ENCODE measurements around the gene ARL10. TPM values are rescaled to one million over a fixed set of nuclear protein-coding genes. Genes with fewer than 3 reads are reported as not detected.

ARL10 gene, protein sequence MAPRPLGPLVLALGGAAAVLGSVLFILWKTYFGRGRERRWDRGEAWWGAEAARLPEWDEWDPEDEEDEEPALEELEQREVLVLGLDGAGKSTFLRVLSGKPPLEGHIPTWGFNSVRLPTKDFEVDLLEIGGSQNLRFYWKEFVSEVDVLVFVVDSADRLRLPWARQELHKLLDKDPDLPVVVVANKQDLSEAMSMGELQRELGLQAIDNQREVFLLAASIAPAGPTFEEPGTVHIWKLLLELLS
- 6.5 TPM for polyA plus RNA-seq
- long read RNA-seq, donor 1 = 0 reads
- long read RNA-seq, donor 2, partial matches to known transcripts = 534 of 588 reads
- long read RNA-seq, donor 2, other reads (novel, unspliced or antisense) = 54 of 588 reads
- long read RNA-seq, donor 3, full-length matches to known transcripts = 1 of 854 reads
- long read RNA-seq, donor 3, partial matches to known transcripts = 802 of 854 reads
- long read RNA-seq, donor 3, other reads (novel, unspliced or antisense) = 51 of 854 reads
- long read RNA-seq, donor 4 = 0 reads
- long read RNA-seq, donor 5, full-length matches to known transcripts = 2 of 107 reads
- long read RNA-seq, donor 5, partial matches to known transcripts = 13 of 107 reads
- long read RNA-seq, donor 5, other reads (novel, unspliced or antisense) = 92 of 107 reads
- long read RNA-seq, donor 6, full-length matches to known transcripts = 1 of 1 reads
- long read RNA-seq, donor 6, partial matches to known transcripts = 0 of 1 reads
- long read RNA-seq, donor 6, other reads (novel, unspliced or antisense) = 0 of 1 reads
- long read RNA-seq, donor 7, full-length matches to known transcripts = 1 of 1 reads
- long read RNA-seq, donor 7, partial matches to known transcripts = 0 of 1 reads
- long read RNA-seq, donor 7, other reads (novel, unspliced or antisense) = 0 of 1 reads
- long read RNA-seq, donor 8, full-length matches to known transcripts = 1 of 1 reads
- long read RNA-seq, donor 8, partial matches to known transcripts = 0 of 1 reads
- long read RNA-seq, donor 8, other reads (novel, unspliced or antisense) = 0 of 1 reads
- long read RNA-seq, donor 9, full-length matches to known transcripts = 3 of 314 reads
- long read RNA-seq, donor 9, partial matches to known transcripts = 145 of 314 reads
- long read RNA-seq, donor 9, other reads (novel, unspliced or antisense) = 166 of 314 reads
- long read RNA-seq, donor 10 = 0 reads
- long read RNA-seq, donor 11, partial matches to known transcripts = 87 of 382 reads
- long read RNA-seq, donor 11, other reads (novel, unspliced or antisense) = 295 of 382 reads

DNA sequence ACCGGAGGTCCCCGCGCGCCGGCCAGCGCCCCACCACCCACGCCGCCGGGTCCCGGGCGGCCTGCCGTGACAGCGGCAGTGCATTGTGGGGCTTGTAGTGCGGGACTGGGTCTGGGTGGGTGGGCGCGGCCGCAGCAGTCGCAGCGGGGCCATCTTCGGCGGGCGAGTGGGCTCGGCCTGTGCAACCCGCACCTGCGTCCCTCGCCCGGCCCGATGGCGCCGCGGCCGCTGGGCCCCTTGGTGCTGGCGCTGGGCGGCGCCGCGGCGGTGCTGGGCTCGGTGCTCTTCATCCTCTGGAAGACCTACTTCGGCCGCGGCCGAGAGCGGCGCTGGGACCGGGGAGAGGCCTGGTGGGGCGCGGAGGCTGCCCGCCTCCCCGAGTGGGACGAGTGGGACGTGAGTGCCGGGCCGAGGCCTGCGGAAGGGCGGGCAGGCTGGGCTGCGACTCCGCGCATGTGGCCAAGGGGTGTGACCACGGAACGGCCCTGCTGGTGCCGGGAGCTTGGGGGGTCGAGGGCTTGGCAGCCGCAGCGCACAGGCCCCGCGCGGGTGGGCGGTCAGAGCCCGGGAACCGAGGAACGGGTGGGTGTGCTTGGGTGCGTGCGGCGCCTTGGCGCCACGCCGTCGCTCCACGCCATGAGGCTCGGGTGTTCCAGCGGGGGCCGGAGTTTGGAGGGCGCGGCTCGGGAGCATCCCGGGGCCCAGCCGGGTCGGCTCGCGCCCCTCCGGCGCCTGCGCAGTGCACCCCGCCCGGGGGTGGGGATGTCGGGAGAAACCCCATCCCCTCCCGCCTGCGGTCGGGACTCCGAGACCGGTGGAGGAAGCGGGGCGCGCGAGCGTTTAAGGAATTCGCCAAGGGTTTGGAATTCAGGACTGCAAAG lies at the start of gene ARL10:
TSS of gene ARL10 (plus strand) at position 137 of the 881 bp plus-strand sequence. CDS start at position 214, 77 bp downstream.
- WGBS (ENCODE audit: insufficient coverage, low lambda C conversion rate) = no CpG with 5 or more reads among the region's 108 CpGs
- H3K4me3 ChIP-seq (ENCODE audit: low read length) = peak within 1 kb of the TSS; percentile 37
- no peak within 1 kb of the TSS for H3K27ac ChIP-seq (ENCODE audit: low read length)

DNA sequence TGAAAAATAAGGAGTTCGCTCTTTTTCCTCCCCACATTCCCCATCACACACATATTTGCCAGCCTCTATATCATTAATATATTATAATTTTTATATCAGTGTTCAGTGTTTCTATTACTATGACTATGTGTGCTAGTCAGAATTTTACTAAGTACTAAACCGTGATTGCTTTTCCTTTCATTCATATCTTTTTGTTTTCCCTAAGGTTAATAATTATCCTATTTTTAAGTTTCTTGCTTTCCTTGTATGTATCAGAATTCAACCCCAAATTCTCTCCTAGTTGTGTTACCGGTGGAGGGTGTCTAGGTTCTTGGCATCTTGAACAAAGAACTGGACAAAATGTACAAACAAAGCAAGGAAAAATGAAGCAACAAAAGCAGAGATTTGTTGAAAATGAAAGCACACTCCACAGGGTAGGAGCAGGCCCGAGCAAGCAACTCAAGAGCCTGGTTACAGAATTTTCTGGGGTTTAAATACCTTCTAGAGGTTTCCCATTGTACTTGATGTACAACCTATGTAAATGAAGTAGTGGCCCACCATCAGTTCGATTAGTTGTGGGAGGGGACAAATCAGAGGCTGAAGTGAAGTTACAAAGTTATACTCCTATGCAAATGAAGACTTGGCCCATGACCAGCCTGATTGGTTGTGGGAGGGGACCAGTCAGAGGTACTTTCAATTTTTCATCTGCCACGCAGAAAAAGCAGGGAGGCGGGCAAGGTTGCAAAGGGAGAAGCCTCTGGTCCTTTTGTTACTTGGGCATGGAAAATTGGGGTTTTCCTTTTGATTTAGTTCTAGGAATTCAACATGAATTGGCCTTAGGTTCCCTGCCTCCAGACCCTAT lies 47.5 kb upstream of the ARL10 start:
- WGBS (ENCODE audit: insufficient coverage, low lambda C conversion rate) = 89% methylated on average over 4 of the region's 7 CpGs
- H3K4me1 ChIP-seq (ENCODE audit: control insufficient read depth, insufficient read depth, low read length) = no peaks in the 10 kb centered on the region
- peaks cover 27% of the 10 kb centered on the region for H3K36me3 ChIP-seq (ENCODE audit: control insufficient read depth, insufficient read depth, low read length)
- H3K9me3 ChIP-seq (ENCODE audit: control insufficient read depth, low read depth, low read length) = no peaks in the 10 kb centered on the region
- H3K27me3 ChIP-seq (ENCODE audit: control insufficient read depth, insufficient read depth, low read length) = no peaks in the 10 kb centered on the region
- no peak overlapping the region for H3K4me3 ChIP-seq (ENCODE audit: low read length)
- H3K27ac ChIP-seq (ENCODE audit: low read length) = no peak overlapping the region
- no peak for DNase-seq

More for the DNA sequence above, at the start of gene ARL10:
- Histone ChIP-seq H3K27me3 (ENCODE audit: control insufficient read depth, insufficient read depth, low read length) (peaks cover 34% of the 10 kb centered on the region), H3K9me3 (ENCODE audit: control insufficient read depth, low read depth, low read length) (peaks cover 4% of the 10 kb centered on the region), H3K36me3 (ENCODE audit: control insufficient read depth, insufficient read depth, low read length) (peaks cover 10% of the 10 kb centered on the region), H3K4me1 (ENCODE audit: control insufficient read depth, insufficient read depth, low read length) (peaks cover 4% of the 10 kb centered on the region)
- DNase-seq = peak; percentile 9 to 64

DNA sequence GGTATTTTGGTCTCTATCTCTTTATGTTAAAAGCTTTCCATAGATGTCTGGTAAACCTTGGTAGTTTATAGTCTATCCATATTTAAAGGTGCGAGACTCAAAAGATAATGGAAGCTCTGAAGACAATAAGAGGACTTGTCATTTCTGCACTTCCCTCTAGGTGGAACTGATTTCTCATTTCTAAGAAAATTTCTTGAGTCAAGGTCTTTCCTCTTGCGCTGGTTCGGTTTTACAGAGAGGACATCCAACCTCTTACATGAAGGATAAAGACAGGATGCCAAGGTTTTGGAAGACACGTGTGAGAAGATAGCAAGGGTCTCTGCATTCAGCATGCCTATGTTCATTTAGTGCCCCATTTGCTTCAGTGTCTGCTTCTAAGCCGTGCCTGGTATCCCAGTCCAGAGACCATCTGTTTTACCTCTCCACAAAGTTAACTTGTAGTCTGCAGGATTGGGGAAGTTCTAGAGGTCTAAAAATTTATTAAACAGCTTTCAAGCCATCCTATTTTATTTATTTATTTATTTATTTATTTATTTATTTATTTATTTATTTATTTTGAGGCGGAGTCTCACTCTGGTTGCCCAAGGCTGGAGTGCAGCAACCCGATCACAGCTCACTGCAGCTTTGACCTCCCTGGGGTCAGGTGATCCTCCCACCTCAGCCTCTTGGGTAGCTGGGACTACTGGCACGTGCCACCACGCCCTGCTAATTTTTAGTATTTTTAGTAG lies 45.3 kb upstream of the ARL10 start:
- DNase-seq = peak; percentile 4 to 33
- WGBS (ENCODE audit: insufficient coverage, low lambda C conversion rate) = 100% methylated on average over 1 of the region's 9 CpGs
- Histone ChIP-seq H3K4me1 (ENCODE audit: control insufficient read depth, insufficient read depth, low read length) (no peaks in the 10 kb centered on the region), H3K27me3 (ENCODE audit: control insufficient read depth, insufficient read depth, low read length) (no peaks in the 10 kb centered on the region), H3K4me3 (ENCODE audit: low read length) (no peak overlapping the region), H3K36me3 (ENCODE audit: control insufficient read depth, insufficient read depth, low read length) (peaks cover 33% of the 10 kb centered on the region), H3K27ac (ENCODE audit: low read length) (no peak overlapping the region), H3K9me3 (ENCODE audit: control insufficient read depth, low read depth, low read length) (no peaks in the 10 kb centered on the region)

DNA sequence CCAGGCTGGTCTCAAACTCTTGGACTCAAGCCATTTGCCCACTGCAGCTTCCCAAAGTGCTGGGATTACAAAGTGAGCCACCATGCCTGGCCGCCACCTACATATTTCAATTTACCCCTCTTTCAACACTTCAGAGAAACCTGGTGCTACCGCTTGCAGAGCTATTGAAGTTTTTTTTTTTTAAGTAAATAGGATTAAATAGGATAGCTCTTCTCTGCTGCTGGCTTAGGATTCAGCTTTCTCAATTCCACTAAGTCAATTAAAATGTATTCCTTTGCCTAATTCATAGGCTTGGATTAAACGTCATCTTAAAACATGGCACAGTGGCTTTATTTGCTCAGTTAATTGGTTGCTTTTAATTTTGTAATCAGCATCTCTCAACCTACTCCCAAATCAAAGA lies 44.7 kb upstream of the ARL10 start:
- no peak for DNase-seq
- H3K4me3 ChIP-seq (ENCODE audit: low read length) = no peak overlapping the region
- H3K27ac ChIP-seq (ENCODE audit: low read length) = no peak overlapping the region
- H3K4me1 ChIP-seq (ENCODE audit: control insufficient read depth, insufficient read depth, low read length) = no peaks in the 10 kb centered on the region
- no CpG with 5 or more reads among the region's 3 CpGs for WGBS (ENCODE audit: insufficient coverage, low lambda C conversion rate)
- H3K27me3 ChIP-seq (ENCODE audit: control insufficient read depth, insufficient read depth, low read length) = no peaks in the 10 kb centered on the region
- H3K9me3 ChIP-seq (ENCODE audit: control insufficient read depth, low read depth, low read length) = no peaks in the 10 kb centered on the region
- H3K36me3 ChIP-seq (ENCODE audit: control insufficient read depth, insufficient read depth, low read length) = peaks cover 29% of the 10 kb centered on the region

DNA sequence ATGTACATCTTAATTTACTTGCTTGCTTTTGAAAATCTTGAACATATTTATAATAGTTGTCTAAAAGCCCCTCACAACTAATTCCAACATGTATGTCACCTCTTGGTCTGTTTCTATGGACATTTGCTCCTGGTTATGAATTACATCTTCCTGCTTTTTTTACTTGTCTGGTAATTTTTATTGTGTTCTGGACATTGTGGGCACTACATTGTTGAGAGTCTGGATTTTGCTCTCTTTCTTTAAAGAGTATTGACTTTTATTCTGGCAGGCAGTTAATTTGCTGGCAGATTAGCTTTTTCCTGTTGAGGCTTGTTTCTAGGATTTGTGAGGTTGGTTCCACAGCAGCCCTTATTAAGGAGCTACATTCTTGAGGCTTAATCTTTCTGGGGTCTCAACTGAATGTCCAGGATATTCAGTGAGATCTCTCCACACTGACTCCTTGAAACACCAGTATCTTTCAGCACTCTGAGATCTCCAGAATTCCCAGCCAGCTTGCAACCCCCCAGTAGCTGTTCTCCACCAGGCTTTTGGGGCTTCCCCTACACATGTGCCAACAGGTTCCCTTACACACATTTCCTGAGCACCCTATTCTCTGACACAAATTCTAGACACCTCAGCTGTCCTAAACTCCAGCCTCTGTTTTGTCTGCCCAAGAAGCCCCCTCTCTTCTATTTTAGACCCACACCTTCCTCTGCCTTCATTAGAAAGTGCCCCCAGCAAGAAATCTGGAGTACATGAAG lies 31.1 kb upstream of the ARL10 start:
- no peak overlapping the region for H3K4me3 ChIP-seq (ENCODE audit: low read length)
- H3K4me1 ChIP-seq (ENCODE audit: control insufficient read depth, insufficient read depth, low read length) = no peaks in the 10 kb centered on the region
- H3K27me3 ChIP-seq (ENCODE audit: control insufficient read depth, insufficient read depth, low read length) = no peaks in the 10 kb centered on the region
- DNase-seq = no peak
- H3K36me3 ChIP-seq (ENCODE audit: control insufficient read depth, insufficient read depth, low read length) = peaks cover 17% of the 10 kb centered on the region
- H3K9me3 ChIP-seq (ENCODE audit: control insufficient read depth, low read depth, low read length) = peaks cover 4% of the 10 kb centered on the region
- H3K27ac ChIP-seq (ENCODE audit: low read length) = no peak overlapping the region

DNA sequence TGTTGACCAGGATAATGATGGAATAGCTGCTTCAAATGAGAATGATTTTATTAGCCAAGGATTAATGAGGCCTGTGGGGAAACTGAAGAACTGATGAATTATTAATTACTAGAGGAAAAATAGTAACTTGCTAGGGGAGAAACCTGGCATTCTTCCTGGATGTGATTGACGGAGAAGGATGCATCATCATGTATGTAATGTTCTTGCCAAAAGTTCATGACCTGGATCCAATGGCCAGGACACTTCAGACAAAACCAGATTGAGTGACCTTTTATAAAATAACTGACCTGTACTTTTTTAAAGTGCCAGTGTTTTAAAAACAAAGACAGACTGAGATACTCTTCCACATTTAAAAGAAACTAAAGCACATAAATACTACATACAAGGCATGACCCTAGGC lies 27.4 kb upstream of the ARL10 start:
- H3K9me3 ChIP-seq (ENCODE audit: control insufficient read depth, low read depth, low read length) = peaks cover 4% of the 10 kb centered on the region
- no peak for DNase-seq
- peaks cover 29% of the 10 kb centered on the region for H3K4me1 ChIP-seq (ENCODE audit: control insufficient read depth, insufficient read depth, low read length)
- no peak overlapping the region for H3K27ac ChIP-seq (ENCODE audit: low read length)
- no CpG with 5 or more reads among the region's 1 CpG for WGBS (ENCODE audit: insufficient coverage, low lambda C conversion rate)
- no peak overlapping the region for H3K4me3 ChIP-seq (ENCODE audit: low read length)
- no peaks in the 10 kb centered on the region for H3K27me3 ChIP-seq (ENCODE audit: control insufficient read depth, insufficient read depth, low read length)
- peaks cover 23% of the 10 kb centered on the region for H3K36me3 ChIP-seq (ENCODE audit: control insufficient read depth, insufficient read depth, low read length)

DNA sequence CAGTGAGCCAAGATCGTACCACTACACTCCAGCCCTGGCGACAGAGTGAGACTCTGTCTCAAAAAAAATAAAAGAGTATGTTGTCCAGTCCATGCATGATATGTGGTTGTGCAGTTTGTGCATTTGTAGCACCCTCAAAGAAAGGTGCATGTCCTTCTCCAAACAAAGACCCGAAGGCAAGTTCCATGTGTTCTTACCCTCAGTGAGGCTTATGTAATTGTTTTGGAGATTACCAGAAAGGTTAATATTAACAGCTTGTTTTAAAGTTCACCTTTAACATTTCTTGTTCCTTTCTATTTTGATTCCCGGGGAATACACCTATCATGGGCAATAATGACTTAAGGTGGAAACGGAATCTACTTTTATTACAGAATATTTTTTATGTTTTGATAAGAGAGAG lies 26.0 kb upstream of the ARL10 start:
- no peak overlapping the region for H3K4me3 ChIP-seq (ENCODE audit: low read length)
- peaks cover 23% of the 10 kb centered on the region for H3K36me3 ChIP-seq (ENCODE audit: control insufficient read depth, insufficient read depth, low read length)
- H3K27ac ChIP-seq (ENCODE audit: low read length) = peak overlapping the region; percentile 46
- peak in 1 of 2 donors; percentile 60 for DNase-seq
- H3K9me3 ChIP-seq (ENCODE audit: control insufficient read depth, low read depth, low read length) = no peaks in the 10 kb centered on the region
- H3K27me3 ChIP-seq (ENCODE audit: control insufficient read depth, insufficient read depth, low read length) = no peaks in the 10 kb centered on the region
- peaks cover 29% of the 10 kb centered on the region for H3K4me1 ChIP-seq (ENCODE audit: control insufficient read depth, insufficient read depth, low read length)
- 0% methylated on average over 2 of the region's 5 CpGs for WGBS (ENCODE audit: insufficient coverage, low lambda C conversion rate)

DNA sequence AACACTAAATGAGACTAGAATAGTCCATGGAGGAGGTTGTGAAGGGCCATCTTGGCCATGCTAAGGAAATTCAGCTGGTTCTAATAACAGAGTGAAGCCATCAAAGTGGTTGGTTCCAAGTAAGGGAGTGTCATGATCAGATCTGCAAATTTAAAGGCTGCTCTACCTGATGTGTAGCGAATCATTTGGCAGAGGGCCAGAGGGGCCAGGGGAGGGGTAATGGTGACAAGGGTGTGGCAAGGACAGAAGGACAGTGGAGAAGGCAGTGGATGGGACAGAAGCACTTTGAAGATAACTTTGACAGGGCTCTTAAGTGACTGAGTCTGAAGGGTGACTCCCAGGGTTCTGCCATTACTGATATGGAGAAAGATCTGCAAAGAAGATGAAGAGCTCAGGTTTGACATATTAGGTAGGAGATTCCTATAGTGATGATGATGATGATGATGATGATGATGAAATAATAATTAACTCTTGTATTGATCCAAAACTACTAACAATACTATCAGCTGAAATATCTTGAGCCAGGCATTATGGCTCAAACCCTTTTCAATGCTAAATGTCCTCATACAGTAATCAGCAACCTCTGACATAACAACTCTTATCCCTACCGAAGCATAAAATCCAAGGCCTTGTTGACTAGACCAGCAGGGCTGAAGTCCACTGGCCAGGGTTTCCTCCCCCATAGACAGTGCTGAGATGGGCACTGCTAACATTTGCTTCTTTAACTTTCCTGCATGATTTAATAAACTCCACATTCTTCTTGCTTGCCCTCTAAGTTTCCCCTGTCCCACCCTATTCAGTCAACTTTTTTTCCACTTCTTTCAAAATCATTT lies 23.7 kb upstream of the ARL10 start:
- H3K27ac ChIP-seq (ENCODE audit: low read length) = peak overlapping the region; percentile 84

More for the DNA sequence above, 23.7 kb upstream of the ARL10 start:
- H3K9me3 ChIP-seq (ENCODE audit: control insufficient read depth, low read depth, low read length) = no peaks in the 10 kb centered on the region
- H3K4me3 ChIP-seq (ENCODE audit: low read length) = no peak overlapping the region
- 43% methylated on average over 1 of the region's 2 CpGs for WGBS (ENCODE audit: insufficient coverage, low lambda C conversion rate)
- H3K36me3 ChIP-seq (ENCODE audit: control insufficient read depth, insufficient read depth, low read length) = peaks cover 39% of the 10 kb centered on the region
- DNase-seq = peak; percentile 58 to 78
- no peaks in the 10 kb centered on the region for H3K27me3 ChIP-seq (ENCODE audit: control insufficient read depth, insufficient read depth, low read length)
- H3K4me1 ChIP-seq (ENCODE audit: control insufficient read depth, insufficient read depth, low read length) = peaks cover 29% of the 10 kb centered on the region
